A549 (cell line): ENCODE results near the gene PLEKHH3. TPM values are rescaled to one million over a fixed set of nuclear protein-coding genes. Genes with fewer than 3 reads are reported as not detected.

ENCODE experiments used
- ATAC-seq, 2 experiments: fragments of 200-7000 bp in 1 of 2; fragments of >200 bp in 1 of 2; cut with Nextera tagmentation in 1 of 2; cut with Tn5 transposase in 1 of 2; 3 replicates each; pipeline versions ENCODE4 v1.8.0 to v1.9.1; 2018 to 2020; ENCODE audit warnings: mild to moderate bottlenecking in 1 of 2, moderate library complexity in 1 of 2
- CTCF ChIA-PET: fragments of 300-600 bp; sonication (Branson Sonifier 250); formaldehyde crosslinking; extraction: SDS; loops from one replicate; lab custom pipeline; 2021; ENCODE audit warnings: antibody characterized with exemption, inconsistent platforms; lab: Yijun Ruan, JAX
- POLR2A ChIA-PET: fragments of 350-600 bp; formaldehyde crosslinking; extraction: SDS; loops from one replicate; lab custom pipeline; 2021; ENCODE audit warnings: antibody characterized with exemption, inconsistent platforms; lab: Yijun Ruan, JAX
- DNase-seq, 2 experiments: peaks; one replicate each; pipeline versions ENCODE4 v3.0.0 to v3.0.0-alpha.2; 2011 to 2016; ENCODE audit warnings: low read depth in 1 of 2, low spot score in 1 of 2
- FAIRE-seq: peaks from 2 replicates; lab custom pipeline; 2011; peaks lifted over from hg19 to GRCh38; lab: Jason Lieb, UNC
- H3K27ac ChIP-seq, 2 experiments: fragments of >200 bp; sonication (Bioruptor Twin); formaldehyde crosslinking; 3 replicates each; pipeline ENCODE4 v1.5.1; 2016 to 2017
- H3K4me1 ChIP-seq: fragments of >200 bp; sonication (Bioruptor Twin); formaldehyde crosslinking; 3 replicates; pipeline ENCODE4 v1.6.1; 2016
- H3K4me2 ChIP-seq: fragments of >200 bp; sonication (Bioruptor Twin); formaldehyde crosslinking; 3 replicates; pipeline ENCODE4 v1.6.1; 2016
- H3K4me3 ChIP-seq: fragments of >200 bp; sonication (Bioruptor Twin); formaldehyde crosslinking; 3 replicates; pipeline ENCODE4 v1.5.1; 2016
- H3K9me3 ChIP-seq: fragments of >200 bp; sonication (Bioruptor Twin); formaldehyde crosslinking; 3 replicates; pipeline ENCODE4 v1.6.1; 2016
- CHD2 ChIP-seq: fragments of 150-350 bp; IDR thresholded peaks from 2 replicates; pipeline ENCODE4 v1.6.1; 2014; ENCODE audit warnings: low read length; ENCODE audit not compliant: partially characterized antibody
- CHD4 ChIP-seq: fragments of 200-600 bp; sonication (generic); IDR thresholded peaks from 2 replicates; pipeline ENCODE4 v1.6.1; 2016; ENCODE audit warnings: antibody characterized with exemption, mild to moderate bottlenecking, borderline replicate concordance
- CTCF ChIP-seq: fragments of >200 bp; sonication (Bioruptor Twin); formaldehyde crosslinking; IDR thresholded peaks from 3 replicates; pipeline ENCODE4 v1.5.1; 2016
- HDAC2 ChIP-seq: fragments of 200-600 bp; sonication (generic); IDR thresholded peaks from 2 replicates; pipeline ENCODE4 v1.6.1; 2016
- HOXB13 ChIP-seq: fragments of 250-450 bp; sonication (Bioruptor Pico); IDR thresholded peaks from 2 replicates; pipeline ENCODE4 v1.5.0; 2020; ENCODE audit warnings: low read depth, mild to moderate bottlenecking, moderate library complexity
- JUN ChIP-seq, 2 experiments: fragments of >200 bp; sonication (Bioruptor Twin); formaldehyde crosslinking; IDR thresholded peaks; 2 replicates in 1 of 2; 3 replicates in 1 of 2; pipeline ENCODE4 v1.6.1; 2016 to 2017
- KDM5A ChIP-seq: fragments of 200-600 bp; sonication (generic); IDR thresholded peaks from 2 replicates; pipeline ENCODE4 v1.6.1; 2016; ENCODE audit warnings: antibody characterized with exemption, mild to moderate bottlenecking
- MAX ChIP-seq: IDR thresholded peaks from 2 replicates; pipeline ENCODE4 v1.6.1; 2012
- NFE2L2 ChIP-seq: fragments of 150-350 bp; conservative IDR thresholded peaks from 2 replicates; pipeline ENCODE4 v1.6.1; 2014; ENCODE audit warnings: low read length
- ZNF302 ChIP-seq: fragments of 250-450 bp; sonication (Bioruptor Pico); IDR thresholded peaks from 2 replicates; pipeline ENCODE4 v1.9.0; 2021; ENCODE audit warnings: inconsistent platforms, mild to moderate bottlenecking, moderate library complexity
- ZSCAN20 ChIP-seq: fragments of 250-450 bp; sonication (Bioruptor Pico); IDR thresholded peaks from 2 replicates; pipeline ENCODE4 v1.8.0; 2022; ENCODE audit warnings: mild to moderate bottlenecking, moderate library complexity
- WGBS: methylation state at CpG from one replicate; pipeline ENCODE4 v1.1.6; 2017; ENCODE audit errors: missing lambda C conversion rate; 5-methylcytosine and 5-hydroxymethylcytosine counted together
- polyA plus RNA-seq, 4 experiments: library from polyadenylated mRNA; depleted of rRNA in 3 of 4; stranded (reverse); fragments of >200 nt; fragmentation: RNase III in 1 of 4; extraction: RNeasy Plus Mini Kit Qiagen cat#74134 plus additional on column Dnase treatment in 1 of 4; gene quantifications; 2 replicates in 3 of 4; 3 replicates in 1 of 4; pipeline ENCODE4 v1.2.3, GENCODE V29; 2011 to 2017
- TF ChIP-seq, protein P1 (sequence below): fragments of 250-450 bp; sonication (Bioruptor Pico); IDR thresholded peaks from 2 replicates; pipeline ENCODE4 v1.5.0; 2020; ENCODE audit warnings: low read depth, mild to moderate bottlenecking, moderate library complexity
- TF ChIP-seq, protein P2 (sequence below): fragments of 250-450 bp; sonication (Bioruptor Pico); IDR thresholded peaks from 2 replicates; pipeline ENCODE4 v1.5.0; 2021; ENCODE audit warnings: mild to moderate bottlenecking, moderate library complexity, borderline replicate concordance
- TF ChIP-seq, protein P3 (sequence below): fragments of >200 bp; sonication (Bioruptor Twin); formaldehyde crosslinking; IDR thresholded peaks from 2 replicates; pipeline ENCODE4 v1.6.1; 2016

The PLEKHH3 gene
- polyA plus RNA-seq, 2 of the 4 experiments (the other 2 are of a cell fraction): 5.5 to 14.0 TPM

DNA sequence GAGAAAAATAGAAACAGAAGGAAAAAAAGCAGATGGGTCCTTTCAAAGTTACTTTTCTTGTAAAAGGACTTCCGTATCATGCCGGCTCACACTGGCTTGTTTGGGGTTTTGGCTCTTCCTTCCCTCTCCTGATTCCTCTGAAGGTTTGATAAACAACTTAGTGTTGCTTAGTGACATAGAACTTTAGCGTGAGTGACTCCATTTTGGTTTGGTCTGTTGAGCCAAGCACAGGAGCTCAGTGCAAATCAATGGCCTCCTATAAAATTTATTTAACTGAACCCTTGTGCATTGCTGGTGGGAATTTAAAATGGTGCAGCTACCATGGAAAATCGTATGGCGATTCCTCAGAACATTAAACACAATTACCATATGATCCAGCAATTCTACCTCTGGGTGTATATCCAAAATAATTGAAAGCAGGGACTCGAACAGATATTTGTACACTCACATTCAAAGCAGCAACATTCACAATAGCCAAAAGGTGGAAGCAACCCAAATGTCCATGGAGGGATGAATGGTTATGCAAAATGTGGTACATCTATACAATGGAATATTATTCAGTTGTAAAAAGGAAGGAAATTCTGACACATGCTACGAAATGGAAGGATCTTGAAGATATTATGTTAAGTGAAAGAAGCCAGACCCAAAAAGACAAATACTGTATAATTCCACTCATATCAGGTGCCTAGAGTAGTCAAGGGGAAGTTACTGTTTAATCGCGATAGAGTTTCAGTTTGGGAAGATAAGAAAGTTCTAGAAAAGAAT lies 18.8 kb downstream of the PLEKHH3 start:
- Histone ChIP-seq H3K4me3 (no peak overlapping the region), H3K27ac (peak overlapping the region; percentile 85 to 94; a peak in 4 of 6 replicates), H3K9me3 (peaks cover 4% of the 10 kb centered on the region; the same call in 2 of the 3 replicates), H3K4me2 (no peak overlapping the region; the same call in 2 of the 3 replicates), H3K4me1 (peaks cover 18% of the 10 kb centered on the region)
- POLR2A ChIA-PET: interaction anchor here (1.6 to 1.8 kb wide), 2 partner anchors 9 to 49 kb away, joined by 6 to 12 read pairs; partner anchors contain the start of genes RETREG3 and TUBG1
- FAIRE-seq: no peak
- 93% methylated on average over 9 of the region's 9 CpGs for WGBS
- no peak for ATAC-seq
- no peak for DNase-seq
- CTCF ChIA-PET: interaction anchor here (1.0 to 7.9 kb wide), 7 partner anchors 10 to 98 kb away, joined by 3 to 46 read pairs (median 8); partner anchors contain the start of genes CCR10 and PSMC3IP
- TF ChIP-seq HOXB13 (CRISPR knock-in tag) (no peak; the same call in 1 of the 2 replicates), MAX (no peak), CTCF (no peak), NFE2L2 (no peak), JUN (IDR thresholded peaks at IDR 0.05) (no peak), ZNF302 (CRISPR knock-in tag) (0 out of 2 replicates have a peak, but pooled peaks have one; percentile 41), ZSCAN20 (CRISPR knock-in tag) (no peak), CHD2 (no peak)
- TF ChIP-seq, protein P1, sequence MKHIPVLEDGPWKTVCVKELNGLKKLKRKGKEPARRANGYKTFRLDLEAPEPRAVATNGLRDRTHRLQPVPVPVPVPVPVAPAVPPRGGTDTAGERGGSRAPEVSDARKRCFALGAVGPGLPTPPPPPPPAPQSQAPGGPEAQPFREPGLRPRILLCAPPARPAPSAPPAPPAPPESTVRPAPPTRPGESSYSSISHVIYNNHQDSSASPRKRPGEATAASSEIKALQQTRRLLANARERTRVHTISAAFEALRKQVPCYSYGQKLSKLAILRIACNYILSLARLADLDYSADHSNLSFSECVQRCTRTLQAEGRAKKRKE: peak; percentile 87; the same call in 1 of the 2 replicates

DNA sequence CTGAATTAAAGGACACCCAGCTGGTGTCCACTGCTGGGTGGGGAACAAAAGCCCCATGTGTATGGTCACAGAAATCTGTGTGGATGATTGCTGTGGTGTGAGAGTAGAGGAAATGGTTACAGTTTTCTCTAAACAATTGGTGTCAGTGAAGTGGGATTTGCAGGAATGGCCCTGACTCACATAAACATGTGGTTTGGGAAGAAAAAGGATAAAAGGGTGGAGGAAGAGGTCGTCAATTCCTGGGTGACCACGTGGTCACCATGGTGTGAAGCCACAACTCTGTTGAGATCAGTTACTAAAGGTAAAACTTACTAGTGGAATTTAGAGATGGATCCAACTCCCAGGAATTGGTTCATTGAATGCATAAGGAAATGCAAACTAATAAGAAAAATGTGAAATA lies 21.3 kb downstream of the PLEKHH3 start:
- CTCF ChIA-PET: interaction anchor here (0.7 to 2.1 kb wide), 5 partner anchors 21 to 136 kb away, joined by 3 to 4 read pairs (median 3); partner anchors contain the start of gene PLEKHH3
- Histone ChIP-seq H3K9me3 (peaks cover 4% of the 10 kb centered on the region; the same call in 2 of the 3 replicates), H3K4me2 (no peak overlapping the region), H3K4me1 (peaks cover 9% of the 10 kb centered on the region)
- TF ChIP-seq KDM5A (no peak), HDAC2 (no peak), CHD4 (no peak)
- TF ChIP-seq, protein P2, sequence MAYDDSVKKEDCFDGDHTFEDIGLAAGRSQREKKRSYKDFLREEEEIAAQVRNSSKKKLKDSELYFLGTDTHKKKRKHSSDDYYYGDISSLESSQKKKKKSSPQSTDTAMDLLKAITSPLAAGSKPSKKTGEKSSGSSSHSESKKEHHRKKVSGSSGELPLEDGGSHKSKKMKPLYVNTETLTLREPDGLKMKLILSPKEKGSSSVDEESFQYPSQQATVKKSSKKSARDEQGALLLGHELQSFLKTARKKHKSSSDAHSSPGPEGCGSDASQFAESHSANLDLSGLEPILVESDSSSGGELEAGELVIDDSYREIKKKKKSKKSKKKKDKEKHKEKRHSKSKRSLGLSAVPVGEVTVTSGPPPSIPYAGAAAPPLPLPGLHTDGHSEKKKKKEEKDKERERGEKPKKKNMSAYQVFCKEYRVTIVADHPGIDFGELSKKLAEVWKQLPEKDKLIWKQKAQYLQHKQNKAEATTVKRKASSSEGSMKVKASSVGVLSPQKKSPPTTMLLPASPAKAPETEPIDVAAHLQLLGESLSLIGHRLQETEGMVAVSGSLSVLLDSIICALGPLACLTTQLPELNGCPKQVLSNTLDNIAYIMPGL: no peak
- TF ChIP-seq, protein P3, sequence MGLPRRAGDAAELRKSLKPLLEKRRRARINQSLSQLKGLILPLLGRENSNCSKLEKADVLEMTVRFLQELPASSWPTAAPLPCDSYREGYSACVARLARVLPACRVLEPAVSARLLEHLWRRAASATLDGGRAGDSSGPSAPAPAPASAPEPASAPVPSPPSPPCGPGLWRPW: no peak
- TF ChIP-seq, all 56 proteins: peak for 0
- POLR2A ChIA-PET: interaction anchor here (0.5 kb wide), 1 partner anchor 15 kb away, joined by 3 read pairs; no protein-coding TSS in a partner anchor
- ATAC-seq (no peak), DNase-seq (no peak), FAIRE-seq (no peak)
- 91% methylated on average over 2 of the region's 2 CpGs for WGBS
- no peak overlapping the region for H3K27ac ChIP-seq
- no peak overlapping the region for H3K4me3 ChIP-seq
